ENCODE results near the gene SYNE2. TPM values are rescaled to one million over a fixed set of nuclear protein-coding genes. Genes with fewer than 3 reads are reported as not detected.

The SYNE2 gene
- total RNA-seq, 1 experiment from 2014 or later, result 48.5 TPM

DNA sequence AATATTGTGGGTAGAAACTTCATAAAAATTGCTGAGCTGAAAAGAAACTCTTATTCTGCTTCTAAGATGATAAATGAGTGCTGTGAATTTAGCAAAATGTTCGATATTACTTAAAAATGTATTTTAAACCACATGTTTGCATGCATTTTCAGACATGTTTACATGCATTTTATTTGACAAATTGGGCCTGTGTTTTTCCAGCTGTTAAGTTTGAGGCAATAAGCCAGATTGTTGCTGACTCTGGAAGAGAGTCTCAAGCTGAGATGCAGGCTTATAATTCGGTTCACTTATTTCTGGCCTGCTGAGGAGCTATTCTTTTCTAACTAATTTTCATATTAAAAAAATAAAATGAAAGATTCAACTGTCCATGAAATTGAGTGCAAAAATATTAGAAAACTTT lies 110.1 kb downstream of the SYNE2 start:
- POLR2A ChIA-PET, result no interaction called here
- BruUV-seq (replicated peaks), result no TSS peak
- no peaks in the 10 kb centered on the region for H3K9me3 Mint-ChIP-seq (ENCODE audit: unreplicated experiment)
- Histone ChIP-seq H3K4me3 (ENCODE audit: low read depth, low read length) (no peak overlapping the region), H3K27me3 (replicated peaks; ENCODE audit: control insufficient read depth, insufficient read depth, low read length) (no peaks in the 10 kb centered on the region), H3K9me3 (no peaks in the 10 kb centered on the region), H3K36me3 (ENCODE audit: control insufficient read depth, insufficient read depth, low read length) (no peaks in the 10 kb centered on the region), H3K4me1 (no peaks in the 10 kb centered on the region)
- CTCF ChIA-PET, result no interaction called here
- no peak overlapping the region for H3K4me3 Mint-ChIP-seq (ENCODE audit: unreplicated experiment)
- DNase-seq, result no peak
- TF ChIP-seq, protein P1, sequence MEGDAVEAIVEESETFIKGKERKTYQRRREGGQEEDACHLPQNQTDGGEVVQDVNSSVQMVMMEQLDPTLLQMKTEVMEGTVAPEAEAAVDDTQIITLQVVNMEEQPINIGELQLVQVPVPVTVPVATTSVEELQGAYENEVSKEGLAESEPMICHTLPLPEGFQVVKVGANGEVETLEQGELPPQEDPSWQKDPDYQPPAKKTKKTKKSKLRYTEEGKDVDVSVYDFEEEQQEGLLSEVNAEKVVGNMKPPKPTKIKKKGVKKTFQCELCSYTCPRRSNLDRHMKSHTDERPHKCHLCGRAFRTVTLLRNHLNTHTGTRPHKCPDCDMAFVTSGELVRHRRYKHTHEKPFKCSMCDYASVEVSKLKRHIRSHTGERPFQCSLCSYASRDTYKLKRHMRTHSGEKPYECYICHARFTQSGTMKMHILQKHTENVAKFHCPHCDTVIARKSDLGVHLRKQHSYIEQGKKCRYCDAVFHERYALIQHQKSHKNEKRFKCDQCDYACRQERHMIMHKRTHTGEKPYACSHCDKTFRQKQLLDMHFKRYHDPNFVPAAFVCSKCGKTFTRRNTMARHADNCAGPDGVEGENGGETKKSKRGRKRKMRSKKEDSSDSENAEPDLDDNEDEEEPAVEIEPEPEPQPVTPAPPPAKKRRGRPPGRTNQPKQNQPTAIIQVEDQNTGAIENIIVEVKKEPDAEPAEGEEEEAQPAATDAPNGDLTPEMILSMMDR (IDR thresholded peaks at IDR 0.05; ENCODE audit: insufficient read depth in 1 of 2, low read depth in 1 of 2, low read length in 1 of 2, severe bottlenecking in 1 of 2, unreplicated experiment in 1 of 2), result no peak
- intact Hi-C loops (cut with micrococcal nuclease; ENCODE audit: unreplicated experiment), result no loop called here
- no peaks in the 10 kb centered on the region for H3K27me3 Mint-ChIP-seq (ENCODE audit: insufficient read depth, unreplicated experiment)
- no peak overlapping the region for H3K27ac Mint-ChIP-seq (ENCODE audit: unreplicated experiment)
- H3K4me1 Mint-ChIP-seq (ENCODE audit: low read depth, unreplicated experiment), result no peaks in the 10 kb centered on the region
- no peaks in the 10 kb centered on the region for H3K36me3 Mint-ChIP-seq (ENCODE audit: insufficient read depth, unreplicated experiment)

DNA sequence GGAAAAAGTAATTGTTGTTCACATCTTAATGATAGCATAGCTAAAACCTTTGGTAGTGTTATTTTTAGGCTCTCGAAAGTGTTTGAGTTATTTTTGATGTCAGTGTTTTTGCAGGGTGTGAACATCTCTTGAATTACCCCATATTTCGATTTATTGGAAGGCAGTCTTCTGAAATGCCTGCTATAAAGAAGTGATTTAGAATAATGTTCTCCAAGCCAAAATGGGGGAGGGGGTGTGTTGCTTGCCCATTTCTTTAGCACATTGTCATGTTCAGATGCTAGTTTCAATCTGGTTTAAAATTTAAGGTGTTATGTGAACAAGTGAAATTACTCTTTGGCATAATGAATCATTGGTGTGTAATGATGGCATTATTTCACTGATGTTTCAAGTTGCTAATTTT lies 110.6 kb downstream of the SYNE2 start:
- Histone ChIP-seq H3K4me1 (no peaks in the 10 kb centered on the region), H3K9me3 (no peaks in the 10 kb centered on the region), H3K4me3 (ENCODE audit: low read depth, low read length) (no peak overlapping the region), H3K36me3 (ENCODE audit: control insufficient read depth, insufficient read depth, low read length) (no peaks in the 10 kb centered on the region), H3K27me3 (replicated peaks; ENCODE audit: control insufficient read depth, insufficient read depth, low read length) (no peaks in the 10 kb centered on the region)
- POLR2A ChIA-PET, result no interaction called here
- intact Hi-C loops (cut with micrococcal nuclease; ENCODE audit: unreplicated experiment), result no loop called here
- DNase-seq, result no peak
- Mint-ChIP-seq H3K4me1 (ENCODE audit: low read depth, unreplicated experiment) (no peaks in the 10 kb centered on the region), H3K4me3 (ENCODE audit: unreplicated experiment) (no peak overlapping the region), H3K27me3 (ENCODE audit: insufficient read depth, unreplicated experiment) (no peaks in the 10 kb centered on the region), H3K9me3 (ENCODE audit: unreplicated experiment) (no peaks in the 10 kb centered on the region), H3K27ac (ENCODE audit: unreplicated experiment) (no peak overlapping the region), H3K36me3 (ENCODE audit: insufficient read depth, unreplicated experiment) (no peaks in the 10 kb centered on the region)
- CTCF ChIA-PET, result interaction anchor here (0.6 kb wide), 1 partner anchor 120 kb away, joined by 3 read pairs; no protein-coding TSS in a partner anchor
- TF ChIP-seq, protein P1 (IDR thresholded peaks at IDR 0.05; ENCODE audit: insufficient read depth in 1 of 2, low read depth in 1 of 2, low read length in 1 of 2, severe bottlenecking in 1 of 2, unreplicated experiment in 1 of 2), result no peak
- BruUV-seq (replicated peaks), result no TSS peak

DNA sequence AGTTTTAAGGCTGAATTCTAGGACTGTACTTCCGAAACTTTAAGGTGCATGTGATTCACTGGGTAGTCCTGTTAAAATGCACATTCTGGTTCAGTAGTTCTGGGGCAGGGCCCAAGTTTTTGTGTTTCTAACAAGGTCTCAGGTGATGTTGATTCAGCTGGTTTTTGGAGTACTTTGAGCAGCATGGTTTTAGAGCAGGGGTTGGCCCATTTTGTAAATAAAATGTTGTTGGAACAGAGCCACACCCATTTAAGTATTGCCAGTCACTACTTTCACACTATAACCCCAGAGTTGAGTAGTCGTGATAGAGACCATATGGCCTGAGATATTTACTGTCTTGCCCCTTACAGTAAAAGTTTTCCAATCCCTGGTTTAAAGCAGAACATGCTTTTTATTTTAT lies 111.3 kb downstream of the SYNE2 start:
- Histone ChIP-seq H3K36me3 (ENCODE audit: control insufficient read depth, insufficient read depth, low read length) (no peaks in the 10 kb centered on the region), H3K4me3 (ENCODE audit: low read depth, low read length) (no peak overlapping the region), H3K9me3 (no peaks in the 10 kb centered on the region), H3K27me3 (replicated peaks; ENCODE audit: control insufficient read depth, insufficient read depth, low read length) (no peaks in the 10 kb centered on the region), H3K4me1 (no peaks in the 10 kb centered on the region)
- H3K27me3 Mint-ChIP-seq (ENCODE audit: insufficient read depth, unreplicated experiment), result no peaks in the 10 kb centered on the region
- no peak overlapping the region for H3K4me3 Mint-ChIP-seq (ENCODE audit: unreplicated experiment)
- no peaks in the 10 kb centered on the region for H3K9me3 Mint-ChIP-seq (ENCODE audit: unreplicated experiment)
- no peak for DNase-seq
- no peaks in the 10 kb centered on the region for H3K4me1 Mint-ChIP-seq (ENCODE audit: low read depth, unreplicated experiment)
- intact Hi-C loops (cut with micrococcal nuclease; ENCODE audit: unreplicated experiment), result no loop called here
- H3K36me3 Mint-ChIP-seq (ENCODE audit: insufficient read depth, unreplicated experiment), result no peaks in the 10 kb centered on the region
- H3K27ac Mint-ChIP-seq (ENCODE audit: unreplicated experiment), result no peak overlapping the region
- CTCF ChIA-PET, result no interaction called here
- TF ChIP-seq, protein P1 (IDR thresholded peaks at IDR 0.05; ENCODE audit: insufficient read depth in 1 of 2, low read depth in 1 of 2, low read length in 1 of 2, severe bottlenecking in 1 of 2, unreplicated experiment in 1 of 2), result no peak
- POLR2A ChIA-PET, result no interaction called here
- BruUV-seq (replicated peaks), result no TSS peak

All from Caco-2 (cell line).